Fibroblast of skin of back (primary cell): ENCODE data around the gene KASH5.
"Not testable (repeated sequence)": the region's sequence is repeated elsewhere in the genome, so short reads cannot be mapped to it uniquely, and the experiment has no call there.

ENCODE experiments used
- DNase-seq: peaks from one replicate; pipeline ENCODE4 v3.0.0-alpha.2; 2013

KASH5 gene

GRCh38 chr19:49362048-49362928, 25.8 kb upstream of the KASH5 start, which contains the start of gene TEAD2:
TSS of gene TEAD2 (minus strand) at chr19:49362416. CDS start at chr19:49360075, 2,341 bp downstream.
- DNase-seq = peak; percentile 72

DNA sequence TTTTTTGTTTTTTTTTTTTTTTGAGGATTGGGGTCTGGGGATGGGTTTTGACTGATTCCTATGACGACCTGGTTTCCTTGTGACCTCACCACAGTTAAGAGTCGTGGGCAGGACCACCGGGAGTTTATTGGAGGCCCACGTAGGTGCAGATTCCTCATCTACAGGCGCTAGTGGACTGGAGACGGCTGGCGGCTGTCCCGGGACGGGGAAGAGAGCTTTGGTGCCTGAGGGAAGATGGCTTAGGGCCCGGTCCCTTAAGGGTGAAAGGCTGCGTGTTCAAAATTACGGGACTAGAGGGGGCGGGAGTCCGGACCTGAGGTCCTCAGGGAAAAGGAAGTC, 25.2 kb upstream of the KASH5 start:
- no peak for DNase-seq

GRCh38 chr19:49363268-49364082, 24.6 kb upstream of the KASH5 start, which contains the start of gene DKKL1:
TSS of gene DKKL1 (plus strand) at chr19:49363877. CDS start at chr19:49363999, 122 bp downstream.
- DNase-seq = peak; percentile 98

GRCh38 chr19:49364083-49364737, 23.8 kb upstream of the KASH5 start:
- no peak for DNase-seq

- DNase-seq = no peak
Measured at GRCh38 chr19:49366110-49366509, 21.9 kb upstream of the KASH5 start.

DNA sequence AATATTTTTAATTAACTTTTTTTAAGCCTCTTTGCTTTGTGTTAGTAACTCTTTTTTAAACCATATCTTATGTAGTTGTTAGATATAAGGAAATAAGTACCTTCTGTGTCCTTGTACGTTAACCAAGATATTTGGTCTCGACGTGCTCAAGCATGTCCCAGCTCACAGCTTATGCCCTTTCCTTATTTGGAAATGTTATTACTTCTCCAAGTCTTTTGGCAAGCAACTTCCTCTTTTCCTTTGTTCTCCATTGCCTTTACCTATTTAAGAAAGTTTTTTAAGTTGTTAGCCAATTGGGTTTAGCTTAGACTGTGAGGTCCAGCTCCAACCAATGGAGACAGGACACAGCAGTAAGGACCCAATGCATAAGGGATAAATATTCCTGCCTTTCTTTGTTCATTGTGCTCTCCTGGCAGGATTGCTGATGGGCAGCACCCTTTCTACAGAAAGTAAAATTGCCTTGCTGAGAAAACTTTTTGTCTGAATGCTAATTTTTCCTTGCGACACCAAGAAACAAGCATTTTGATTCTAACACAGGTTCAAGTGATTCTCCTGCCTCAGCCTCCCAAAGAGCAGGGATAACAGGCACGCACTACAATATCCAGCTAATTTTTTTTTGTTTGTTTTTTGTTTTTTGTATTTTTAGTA, 19.2 kb upstream of the KASH5 start:
- no peak for DNase-seq

DNA sequence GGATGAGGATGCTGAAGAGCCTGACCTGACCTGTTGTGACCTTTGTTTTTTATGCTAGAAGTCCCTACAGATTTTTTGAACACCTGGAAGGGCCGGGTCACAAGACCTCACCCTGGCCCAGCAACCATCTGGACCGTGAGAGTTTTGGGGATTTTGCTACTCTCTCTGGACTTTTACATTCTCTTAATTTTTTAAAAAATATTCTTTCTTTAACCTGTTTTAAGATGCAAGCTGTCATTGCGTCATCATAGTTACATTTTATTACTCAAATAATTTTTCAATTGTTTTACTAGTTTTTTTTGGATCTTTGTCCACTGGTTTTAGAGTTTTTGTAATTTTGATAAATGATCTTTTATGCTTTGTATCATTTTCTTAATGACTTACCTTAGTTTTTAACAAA, 16.9 kb upstream of the KASH5 start:
- no peak for DNase-seq

DNA sequence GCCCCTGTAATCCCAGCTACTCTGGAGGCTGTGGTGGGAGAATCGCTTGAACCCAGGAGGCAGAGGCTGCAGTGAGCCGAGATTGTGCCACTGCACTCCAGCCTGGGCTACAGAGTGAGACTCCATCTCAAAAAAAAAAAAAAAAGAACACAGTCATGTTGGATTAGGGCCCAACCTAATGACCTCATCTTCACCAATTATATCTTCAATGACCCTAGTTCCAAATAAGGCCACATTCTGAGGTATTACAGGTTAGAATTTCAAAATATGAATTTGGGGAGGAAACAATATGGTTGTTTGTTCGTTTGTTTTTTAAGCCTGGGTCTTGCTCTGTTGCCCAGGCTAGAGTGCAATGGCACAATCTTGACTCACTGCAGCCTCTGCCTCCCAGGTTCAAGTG, 14.9 kb upstream of the KASH5 start:
- not testable (repeated sequence) for DNase-seq

- no peak for DNase-seq
Measured at GRCh38 chr19:49374665-49375434, 13.2 kb upstream of the KASH5 start.

DNA sequence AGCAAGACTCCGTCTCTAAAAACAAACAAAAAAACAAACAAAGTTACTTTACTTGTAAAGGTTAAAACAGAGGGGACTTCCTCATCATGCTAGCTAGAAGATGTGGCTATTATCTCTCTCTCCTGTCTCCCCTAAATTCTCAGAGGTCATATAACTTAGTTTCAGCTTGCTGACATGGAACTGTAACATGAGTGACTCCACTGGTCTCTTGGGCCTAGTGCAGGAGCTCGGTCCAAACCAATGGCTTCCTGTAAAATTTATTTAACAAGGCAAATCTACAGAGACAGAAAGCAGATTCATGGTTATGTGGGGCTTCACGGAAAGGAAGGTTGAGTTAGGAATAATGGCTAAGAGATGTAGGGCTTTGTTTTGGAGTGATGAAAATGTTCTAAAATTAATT, 9.5 kb upstream of the KASH5 start:
- no peak for DNase-seq

DNA sequence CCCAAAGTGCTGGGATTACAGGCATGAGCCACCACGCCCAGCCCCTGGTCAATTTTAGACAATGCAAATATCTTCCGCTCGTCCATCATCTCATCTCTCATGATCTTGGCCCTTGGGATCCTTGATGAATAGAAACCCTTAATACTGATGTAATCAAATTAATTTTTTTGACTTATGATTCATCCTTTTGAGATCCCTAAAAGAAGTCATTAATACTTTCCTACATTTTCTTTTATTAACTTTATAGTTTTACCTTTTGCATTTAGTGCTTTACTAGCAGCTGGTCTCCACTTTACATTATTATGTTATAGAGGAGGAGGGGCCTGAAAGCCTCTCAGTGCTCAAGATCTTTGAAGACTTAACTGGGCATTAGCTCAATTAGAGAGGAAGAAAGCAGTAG, 7.7 kb upstream of the KASH5 start:
- DNase-seq = no peak

DNA sequence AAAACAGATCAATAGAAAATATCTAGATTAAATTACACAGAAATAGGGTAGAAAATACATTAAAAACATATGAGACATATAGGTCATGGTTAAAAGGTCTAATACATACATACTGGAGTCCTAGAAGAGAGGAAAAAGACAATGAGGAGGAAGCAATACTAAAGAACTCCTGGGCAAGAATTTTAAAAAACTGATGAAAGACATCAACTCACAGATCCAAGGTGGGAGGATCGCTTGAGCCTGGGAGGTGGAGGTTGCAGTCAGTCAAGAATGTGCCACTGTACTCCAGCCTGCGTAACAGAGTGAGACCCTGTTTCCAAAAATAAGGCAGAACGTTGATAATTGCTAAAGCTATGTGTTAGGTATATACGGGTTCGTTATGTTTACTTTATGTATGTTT, 5.4 kb upstream of the KASH5 start:
- DNase-seq = no peak

DNA sequence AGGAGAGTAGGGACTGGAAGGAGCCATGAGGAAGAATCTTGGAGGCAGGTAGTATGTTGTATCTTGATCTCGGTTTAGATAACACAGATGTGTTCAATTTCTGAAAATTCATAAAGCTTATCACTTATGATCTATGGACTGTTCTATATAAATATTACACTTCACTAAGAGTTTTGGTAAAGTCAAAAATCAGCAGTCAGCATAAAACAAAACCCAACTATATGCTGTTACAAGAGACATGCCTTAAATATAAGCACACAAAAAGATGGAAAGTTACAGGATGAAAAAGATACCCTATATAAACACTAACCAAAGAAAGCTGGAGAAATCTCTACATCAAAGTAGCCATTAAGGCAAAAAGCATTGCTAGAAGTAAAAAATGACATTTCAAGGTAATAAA, 4.5 kb upstream of the KASH5 start:
- no peak for DNase-seq

- DNase-seq = no peak
Measured at GRCh38 chr19:49389406-49389805, 1.4 kb downstream of the KASH5 start.

GRCh38 chr19:49390131-49390928, 2.3 kb downstream of the KASH5 start:
- DNase-seq = no peak

DNA sequence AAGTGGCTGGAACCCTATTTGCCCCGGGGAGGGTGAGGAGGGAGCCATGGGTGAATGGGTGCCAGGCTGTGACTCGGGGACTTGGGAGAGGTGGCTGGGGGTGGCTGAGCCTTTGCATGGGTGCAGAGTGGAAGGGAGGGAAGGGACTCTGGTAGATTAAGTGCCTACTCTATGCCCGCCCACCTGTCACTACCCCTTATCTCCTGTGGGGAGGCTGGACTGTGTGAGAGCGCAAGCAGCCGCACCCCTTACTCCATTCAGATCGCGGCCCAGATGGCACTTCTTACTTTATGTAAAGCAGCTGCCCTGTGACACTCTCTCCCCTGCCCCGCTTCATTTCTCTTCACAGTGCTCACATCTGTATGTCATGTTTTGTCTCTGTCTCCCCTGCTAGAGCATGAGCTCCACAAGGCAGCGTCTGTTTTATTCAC, 2.9 kb downstream of the KASH5 start:
- no peak for DNase-seq

DNA sequence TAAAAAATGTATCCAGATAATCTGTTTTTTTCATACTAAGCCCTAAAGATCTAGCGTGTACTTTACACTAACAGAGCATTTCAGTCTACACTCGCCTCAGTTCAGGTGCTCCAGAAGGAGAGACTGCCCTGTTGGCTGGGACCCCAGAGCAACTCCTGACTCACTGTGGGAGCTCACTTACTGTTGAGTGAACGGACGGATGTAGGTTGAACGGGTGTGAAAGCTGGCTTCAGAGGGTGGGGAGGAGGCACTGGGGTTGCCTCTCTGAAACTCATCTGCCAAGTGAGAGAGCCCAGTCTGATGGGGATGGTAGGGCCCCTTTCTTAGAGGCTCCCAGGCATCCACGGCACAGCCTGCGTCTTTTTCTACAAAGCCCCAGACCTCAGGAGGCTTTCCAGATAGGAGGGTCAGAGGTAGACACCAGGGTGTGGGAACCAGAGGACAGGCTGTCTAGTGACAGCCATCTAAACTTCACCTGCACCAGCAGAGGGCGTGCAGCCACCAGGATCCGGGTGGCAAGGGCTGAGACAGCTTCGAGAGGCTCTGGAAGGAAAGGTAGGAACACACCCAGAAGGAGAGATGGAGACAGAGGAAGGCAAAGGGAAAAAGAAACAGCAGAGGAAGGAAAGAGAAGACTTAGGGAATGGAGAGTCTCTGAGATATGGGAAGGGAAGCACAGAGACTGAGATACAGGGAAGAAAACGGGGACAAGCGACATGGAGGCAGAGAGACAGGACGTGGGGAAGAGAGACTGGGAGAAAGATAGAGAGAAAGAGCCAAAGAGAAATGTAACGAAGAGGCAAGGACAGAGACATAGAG, 3.7 kb downstream of the KASH5 start:
- peak; percentile 68 for DNase-seq

- no peak for DNase-seq
Measured at GRCh38 chr19:49393881-49394280, 5.8 kb downstream of the KASH5 start.

GRCh38 chr19:49395581-49396407, 7.7 kb downstream of the KASH5 start:
- no peak for DNase-seq
